Activated T-helper 2 cell treated with anti-CD3 and anti-CD28 coated beads, Interferon-gamma antibody, Interleukin-2, Interleukin-4, amounts not matched to agents 10 μg/mL and 5 μg/mL and 100 μg/mL, durations not matched to agents 14 hours and 24 hours and 36 hours (primary cell): ENCODE measurements around the gene HOXC5. TPM values are rescaled to one million over a fixed set of nuclear protein-coding genes. Genes with fewer than 3 reads are reported as not detected.
"Not testable (repeated sequence)": the region's sequence is repeated elsewhere in the genome, so short reads cannot be mapped to it uniquely, and the experiment has no call there.

ENCODE experiments used
- DNase-seq: peaks from one replicate; pipeline ENCODE4 v3.0.0; 2021; ENCODE audit warnings: low spot score
- H3K27ac Mint-ChIP-seq: one replicate; pipeline ENCODE4 v1.8.0; 2021; ENCODE audit warnings: mixed read lengths
- H3K27me3 Mint-ChIP-seq: one replicate; pipeline ENCODE4 v1.8.0; 2021; ENCODE audit warnings: low read depth, mixed read lengths
- H3K36me3 Mint-ChIP-seq: one replicate; pipeline ENCODE4 v1.8.0; 2021; ENCODE audit warnings: low read depth, mixed read lengths
- H3K4me1 Mint-ChIP-seq: one replicate; pipeline ENCODE4 v1.8.0; 2021; ENCODE audit warnings: low read depth, mixed read lengths
- H3K4me3 Mint-ChIP-seq: one replicate; pipeline ENCODE4 v1.8.0; 2021; ENCODE audit warnings: low read depth, mild to moderate bottlenecking, moderate library complexity, mixed read lengths
- H3K9me3 Mint-ChIP-seq: one replicate; pipeline ENCODE4 v1.8.0; 2021; ENCODE audit warnings: mixed read lengths
- intact Hi-C: fragments of 100-400 bp; cut with micrococcal nuclease; formaldehyde crosslinking; loops from one replicate; pipeline ENCODE4 v1.15.1; 2023
- total RNA-seq: library from RNA; stranded (reverse); gene quantifications from 2 replicates; pipeline ENCODE4 v1.2.3, GENCODE V29; 2022

Gene HOXC5
- total RNA-seq, 1 donor from 2014 or later = not detected

- H3K9me3 Mint-ChIP-seq, intact Hi-C loops, DNase-seq, H3K27me3 Mint-ChIP-seq, H3K27ac Mint-ChIP-seq, H3K4me3 Mint-ChIP-seq, H3K36me3 Mint-ChIP-seq: not testable (repeated sequence)
- peaks cover 11% of the 10 kb centered on the region for H3K4me1 Mint-ChIP-seq
Measured at GRCh38 chr12:54077843-54078242, 45.0 kb downstream of the HOXC5 start.

GRCh38 chr12:54079115-54079514, 46.3 kb downstream of the HOXC5 start:
- H3K9me3 Mint-ChIP-seq, H3K36me3 Mint-ChIP-seq, H3K27ac Mint-ChIP-seq, H3K27me3 Mint-ChIP-seq, DNase-seq, H3K4me3 Mint-ChIP-seq, intact Hi-C loops: not testable (repeated sequence)
- peaks cover 17% of the 10 kb centered on the region for H3K4me1 Mint-ChIP-seq

GRCh38 chr12:54080008-54080924, 47.4 kb downstream of the HOXC5 start:
- H3K9me3 Mint-ChIP-seq, H3K4me3 Mint-ChIP-seq, H3K27ac Mint-ChIP-seq, H3K36me3 Mint-ChIP-seq, DNase-seq, intact Hi-C loops: not testable (repeated sequence)
- peaks cover 11% of the 10 kb centered on the region for H3K27me3 Mint-ChIP-seq
- peaks cover 17% of the 10 kb centered on the region for H3K4me1 Mint-ChIP-seq

GRCh38 chr12:54081053-54081514, 48.2 kb downstream of the HOXC5 start:
- peak; percentile 13 for DNase-seq
- peak overlapping the region; percentile 28 for H3K27ac Mint-ChIP-seq
- peak overlapping the region; percentile 77 for H3K4me3 Mint-ChIP-seq
- H3K27me3 Mint-ChIP-seq = peaks cover 17% of the 10 kb centered on the region
- intact Hi-C loops, H3K9me3 Mint-ChIP-seq, H3K36me3 Mint-ChIP-seq: not testable (repeated sequence)
- H3K4me1 Mint-ChIP-seq = peaks cover 17% of the 10 kb centered on the region

- H3K9me3 Mint-ChIP-seq, intact Hi-C loops, H3K36me3 Mint-ChIP-seq: not testable (repeated sequence)
- Mint-ChIP-seq H3K4me1 (peaks cover 17% of the 10 kb centered on the region), H3K4me3 (peak overlapping the region; percentile 77), H3K27me3 (peaks cover 24% of the 10 kb centered on the region), H3K27ac (peak overlapping the region; percentile 81)
- peak; percentile 17 for DNase-seq
Measured at GRCh38 chr12:54081581-54082396, 48.9 kb downstream of the HOXC5 start.

- Mint-ChIP-seq H3K27me3 (peaks cover 24% of the 10 kb centered on the region), H3K27ac (peak overlapping the region; percentile 81), H3K4me3 (peak overlapping the region; percentile 77), H3K36me3 (no peaks in the 10 kb centered on the region), H3K9me3 (no peaks in the 10 kb centered on the region), H3K4me1 (peaks cover 17% of the 10 kb centered on the region)
- peak; percentile 18 for DNase-seq
- intact Hi-C loops = no loop called here
Measured at GRCh38 chr12:54082397-54082892, 49.6 kb downstream of the HOXC5 start.

Other genes starting within 250 kb of the HOXC5 start
- gene HOXC13, start 94.2 kb upstream of the HOXC5 start, total RNA-seq = not detected in 2 replicates
- gene HOXC12, start 78.1 kb upstream of the HOXC5 start, total RNA-seq = not detected in 2 replicates
- not detected in 2 replicates for gene HOXC11, start 59.9 kb upstream of the HOXC5 start, total RNA-seq
- not detected in 2 replicates for gene HOTAIR, start 58.1 kb upstream of the HOXC5 start, total RNA-seq
- not detected in 2 replicates for gene HOXC10, start 47.9 kb upstream of the HOXC5 start, total RNA-seq
- gene HOXC9, start 32.9 kb upstream of the HOXC5 start, total RNA-seq = not detected in 2 replicates
- gene HOXC8, start 24.1 kb upstream of the HOXC5 start, total RNA-seq = not detected in 2 replicates
- not detected in 2 replicates for gene HOXC6, start 4.6 kb upstream of the HOXC5 start, total RNA-seq
- gene HOXC4, start 20.8 kb downstream of the HOXC5 start, total RNA-seq = 0.14 and 0.21 TPM in 2 replicates
- gene SMUG1, start 155.9 kb downstream of the HOXC5 start, total RNA-seq = 26.9 and 31.1 TPM in 2 replicates
- 98.1 and 100 TPM in 2 replicates for gene CBX5, start 247.1 kb downstream of the HOXC5 start, total RNA-seq
- 1,977 and 2,036 TPM in 2 replicates for gene HNRNPA1, start 247.7 kb downstream of the HOXC5 start, total RNA-seq